Vagina (tissue), 2 donors: Measurements from ENCODE around the gene KRTAP4-7. TPM values are rescaled to one million over a fixed set of nuclear protein-coding genes. Genes with fewer than 3 reads are reported as not detected.
"Not testable (repeated sequence)": the region's sequence is repeated elsewhere in the genome, so short reads cannot be mapped to it uniquely, and the experiment has no call there.

ENCODE experiments used
- DNase-seq, 2 donors: peaks; one replicate each; pipeline ENCODE4 v3.0.0-alpha.2; 2017; ENCODE audit errors: extremely low spot score in 2 of 2
- H3K27ac ChIP-seq: fragments of 200-600 bp; sonication (generic); one replicate; pipeline ENCODE4 v1.5.1; 2019
- H3K27me3 ChIP-seq: fragments of 200-600 bp; sonication (generic); one replicate; pipeline ENCODE4 v1.5.1; 2019
- H3K36me3 ChIP-seq, 2 donors: fragments of 200-600 bp; sonication (generic); one replicate each; pipeline ENCODE4 v1.5.1; 2017 to 2019
- H3K4me1 ChIP-seq: fragments of 200-600 bp; sonication (generic); one replicate; pipeline ENCODE4 v1.5.1; 2019
- H3K4me3 ChIP-seq, 2 donors: fragments of 200-600 bp; sonication (generic); 1 replicate in 1 of 2; 2 replicates in 1 of 2; pipeline ENCODE4 v1.5.1; 2016 to 2019
- H3K9me3 ChIP-seq: fragments of 200-600 bp; sonication (generic); one replicate; pipeline ENCODE4 v1.5.1; 2019
- CTCF ChIP-seq, 3 experiments: fragments of 450-650 bp in 2 of 3; fragments of 200-600 bp in 1 of 3; sonication (generic) in 1 of 3; IDR thresholded peaks; one replicate each; pipeline ENCODE4 v1.5.1; 2017 to 2019; ENCODE audit warnings: antibody characterized with exemption in 3 of 3, mild to moderate bottlenecking in 2 of 3, moderate library complexity in 2 of 3
- POLR2A ChIP-seq, 2 donors: fragments of 450-650 bp; IDR thresholded peaks; one replicate each; pipeline ENCODE4 v1.6.1; 2017; ENCODE audit warnings: antibody characterized with exemption in 2 of 2, mild to moderate bottlenecking in 2 of 2, moderate library complexity in 2 of 2
- POLR2AphosphoS5 ChIP-seq, 2 donors: sonication (generic); formaldehyde crosslinking; IDR thresholded peaks; one replicate each; pipeline ENCODE4 v1.9.0; 2017; ENCODE audit warnings: antibody characterized with exemption in 2 of 2, mild to moderate bottlenecking in 2 of 2, low read depth in 1 of 2; ENCODE audit not compliant: insufficient read depth in 1 of 2
- intact Hi-C: fragments of 100-400 bp; cut with DNase I; formaldehyde crosslinking; loops from one replicate; pipeline ENCODE4 v1.15.1; 2023
- total RNA-seq: library from RNA; depleted of rRNA; stranded (reverse); fragments of >200 nt; gene quantifications from one replicate; pipeline ENCODE4 v1.2.3, GENCODE V29; 2016

The KRTAP4-7 gene
- total RNA-seq, 1 donor from 2014 or later, result not detected

- Histone ChIP-seq H3K4me1 (peaks cover 20% of the 10 kb centered on the region), H3K27ac (no peak overlapping the region), H3K36me3 (no peaks in the 10 kb centered on the region), H3K27me3 (no peaks in the 10 kb centered on the region), H3K4me3 (no peak overlapping the region), H3K9me3 (no peaks in the 10 kb centered on the region)
- intact Hi-C loops, result no loop called here
- no peak for DNase-seq
- TF ChIP-seq POLR2AphosphoS5 (IDR thresholded peaks at IDR 0.05; ENCODE audit: insufficient read depth in 1 of 2, low read depth in 1 of 2) (no peak), POLR2A (IDR thresholded peaks at IDR 0.05) (no peak), CTCF (IDR thresholded peaks at IDR 0.05) (no peak)
These were observed 26.4 kb upstream of the KRTAP4-7 start for GRCh38 chr17:41057547-41057946.

- H3K9me3 ChIP-seq, result no peaks in the 10 kb centered on the region
- no peak for TF ChIP-seq POLR2A (IDR thresholded peaks at IDR 0.05)
- no peak for TF ChIP-seq CTCF (IDR thresholded peaks at IDR 0.05)
- no peak for TF ChIP-seq POLR2AphosphoS5 (IDR thresholded peaks at IDR 0.05; ENCODE audit: insufficient read depth in 1 of 2, low read depth in 1 of 2)
- peaks cover 22% of the 10 kb centered on the region for H3K4me1 ChIP-seq
- DNase-seq, result no peak
- H3K27me3 ChIP-seq, result no peaks in the 10 kb centered on the region
- H3K4me3 ChIP-seq, result no peak overlapping the region
- no peaks in the 10 kb centered on the region for H3K36me3 ChIP-seq
- intact Hi-C loops, result no loop called here
- H3K27ac ChIP-seq, result no peak overlapping the region
These were observed 25.2 kb upstream of the KRTAP4-7 start for GRCh38 chr17:41058741-41059140.

DNA sequence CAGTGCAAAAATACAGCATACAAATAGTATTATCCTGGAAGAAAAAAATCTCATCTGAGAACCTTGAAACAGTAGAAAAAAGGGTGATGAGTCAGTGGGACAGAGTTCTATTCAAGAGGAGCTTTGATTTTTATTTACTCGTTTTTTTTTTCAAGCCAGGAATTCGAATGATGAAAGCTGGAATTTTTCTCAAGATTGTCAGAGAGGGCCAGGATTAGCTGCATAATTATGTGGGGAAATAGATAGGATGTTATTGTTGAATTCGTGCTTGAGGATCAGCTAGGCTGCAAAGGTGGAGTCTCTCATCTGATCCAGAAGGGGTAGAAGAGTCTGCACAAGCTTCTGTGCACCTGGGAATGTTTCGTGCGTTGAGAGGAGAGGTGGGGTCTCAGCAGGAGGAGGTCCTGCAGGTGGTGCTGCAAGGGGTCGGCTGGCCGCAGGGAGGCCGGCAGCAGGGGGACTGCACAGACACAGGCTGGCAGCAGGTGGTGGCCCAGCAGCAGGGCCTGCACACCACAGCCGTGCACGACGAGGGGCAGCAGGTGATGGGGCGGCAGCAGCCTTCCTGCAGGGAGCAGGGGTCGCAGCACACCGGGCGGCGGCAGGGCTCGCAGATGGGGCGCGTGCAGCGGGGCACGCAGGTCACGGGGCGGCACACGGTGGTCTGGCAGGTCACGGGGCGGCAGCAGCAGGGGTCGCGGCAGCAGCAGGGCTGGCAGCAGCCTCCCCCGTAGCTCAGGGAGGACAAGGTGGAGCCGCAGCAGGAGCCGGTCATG, 24.5 kb upstream of the KRTAP4-7 start:
- H3K4me3 ChIP-seq, intact Hi-C loops, H3K27me3 ChIP-seq, H3K27ac ChIP-seq, DNase-seq, H3K36me3 ChIP-seq, H3K9me3 ChIP-seq: not testable (repeated sequence)
- H3K4me1 ChIP-seq, result peaks cover 22% of the 10 kb centered on the region

GRCh38 chr17:41060052-41060604, 23.8 kb upstream of the KRTAP4-7 start, which contains the start of gene KRTAP2-3:
Gene KRTAP2-3 (minus strand): TSS chr17:41060114. CDS start chr17:41060050, 64 bp downstream.
- Histone ChIP-seq H3K36me3 (no peaks in the 10 kb centered on the region), H3K9me3 (no peaks in the 10 kb centered on the region), H3K4me1 (peaks cover 22% of the 10 kb centered on the region), H3K4me3 (no peak within 1 kb of the TSS), H3K27ac (peak within 1 kb of the TSS; percentile 30), H3K27me3 (no peaks in the 10 kb centered on the region)
- intact Hi-C loops, result no loop called here
- no peak for DNase-seq
- TF ChIP-seq CTCF (IDR thresholded peaks at IDR 0.05) (no peak), POLR2A (IDR thresholded peaks at IDR 0.05) (no peak), POLR2AphosphoS5 (IDR thresholded peaks at IDR 0.05; ENCODE audit: insufficient read depth in 1 of 2, low read depth in 1 of 2) (no peak)

DNA sequence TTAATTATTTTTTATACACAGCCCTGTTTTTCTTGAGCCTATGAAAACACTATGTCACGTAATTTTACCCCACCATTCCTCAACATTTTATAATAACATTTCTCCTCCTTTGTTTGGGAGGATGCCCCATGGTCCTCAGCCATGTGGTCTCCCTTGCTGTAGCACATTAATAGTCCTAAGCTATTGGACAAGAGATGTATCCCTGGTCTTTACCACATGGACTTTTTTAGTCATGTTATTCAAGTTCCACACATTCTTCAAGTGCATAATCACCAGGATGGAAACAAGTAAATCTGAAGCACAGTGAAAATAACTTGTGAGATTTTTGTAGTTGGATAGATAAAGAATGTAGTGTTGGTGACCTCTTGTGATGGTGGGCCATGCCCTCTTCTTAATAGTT, 22.0 kb upstream of the KRTAP4-7 start:
- H3K36me3 ChIP-seq, result no peaks in the 10 kb centered on the region
- intact Hi-C loops, result no loop called here
- H3K4me1 ChIP-seq, result peaks cover 22% of the 10 kb centered on the region
- TF ChIP-seq CTCF (IDR thresholded peaks at IDR 0.05) (no peak), POLR2AphosphoS5 (IDR thresholded peaks at IDR 0.05; ENCODE audit: insufficient read depth in 1 of 2, low read depth in 1 of 2) (no peak), POLR2A (IDR thresholded peaks at IDR 0.05) (no peak)
- no peak for DNase-seq
- no peaks in the 10 kb centered on the region for H3K27me3 ChIP-seq
- H3K27ac ChIP-seq, result peak overlapping the region; percentile 30
- H3K4me3 ChIP-seq, result no peak overlapping the region
- H3K9me3 ChIP-seq, result no peaks in the 10 kb centered on the region
